Neuronal stem cell (in vitro differentiated cells): Measurements from ENCODE around the gene MRPL36.
A peak's percentile ranks its signal among the peaks of the same experiment; 100 is the strongest.
"Not testable (repeated sequence)": the region's sequence is repeated elsewhere in the genome, so short reads cannot be mapped to it uniquely, and the experiment has no call there.

Experiments
- DNase-seq: peaks from one replicate; pipeline ENCODE4 v3.0.0-alpha.2; 2013; ENCODE audit warnings: low spot score
- H2AFZ ChIP-seq: one replicate; pipeline ENCODE4 v1.6.1; 2013; ENCODE audit warnings: mild to moderate bottlenecking, low read length, inconsistent platforms
- H2AK5ac ChIP-seq: 2 replicates; pipeline ENCODE4 v1.6.1; 2013; ENCODE audit warnings: low read depth, mild to moderate bottlenecking, inconsistent platforms, low read length, moderate library complexity, mixed read lengths
- H2BK120ac ChIP-seq: 2 replicates; pipeline ENCODE4 v1.6.1; 2013; ENCODE audit warnings: low read depth, mild to moderate bottlenecking, inconsistent platforms, low read length, moderate library complexity, mixed read lengths
- H2BK12ac ChIP-seq: one replicate; pipeline ENCODE4 v1.6.1; 2013; ENCODE audit warnings: low read length, inconsistent platforms
- H2BK15ac ChIP-seq: 2 replicates; pipeline ENCODE4 v1.6.1; 2013; ENCODE audit warnings: mild to moderate bottlenecking, low read length, inconsistent platforms, mixed read lengths
- H2BK5ac ChIP-seq: one replicate; pipeline ENCODE4 v1.6.1; 2013; ENCODE audit warnings: inconsistent platforms, mild to moderate bottlenecking, low read length, moderate library complexity
- H3K14ac ChIP-seq: one replicate; pipeline ENCODE4 v1.6.1; 2013; ENCODE audit warnings: low read length, inconsistent platforms
- H3K18ac ChIP-seq: 2 replicates; pipeline ENCODE4 v1.6.1; 2013; ENCODE audit warnings: low read length, inconsistent platforms
- H3K23ac ChIP-seq: 2 replicates; pipeline ENCODE4 v1.6.1; 2013; ENCODE audit warnings: low read depth, mild to moderate bottlenecking, mixed read lengths, low read length, inconsistent platforms; ENCODE audit not compliant: poor library complexity
- H3K27ac ChIP-seq: replicated peaks from 3 replicates; pipeline ENCODE4 v1.5.1; 2013; ENCODE audit warnings: low read length, inconsistent platforms
- H3K27me3 ChIP-seq, 3 experiments: 2 replicates each; pipeline ENCODE4 v1.6.1; 2013; ENCODE audit warnings: low read length in 3 of 3, mild to moderate bottlenecking in 2 of 3, inconsistent platforms in 1 of 3, low read depth in 1 of 3, mixed read lengths in 1 of 3, moderate library complexity in 1 of 3; ENCODE audit not compliant: control insufficient read depth in 3 of 3, insufficient read depth in 3 of 3
- H3K36me3 ChIP-seq, 2 donors: replicated peaks in 1 of 2; 2 replicates each; pipeline ENCODE4 v1.6.1; 2013; ENCODE audit warnings: low read length in 2 of 2; ENCODE audit not compliant: control insufficient read depth in 2 of 2, insufficient read depth in 2 of 2
- H3K4ac ChIP-seq: 2 replicates; pipeline ENCODE4 v1.6.1; 2013; ENCODE audit warnings: inconsistent platforms, mild to moderate bottlenecking, low read length, moderate library complexity
- H3K4me1 ChIP-seq, 2 donors: 1 replicate in 1 of 2; 2 replicates in 1 of 2; pipeline ENCODE4 v1.6.1; 2013; ENCODE audit warnings: low read length in 2 of 2, low read depth in 1 of 2; ENCODE audit not compliant: control insufficient read depth in 2 of 2, insufficient read depth in 1 of 2
- H3K4me2 ChIP-seq: one replicate; pipeline ENCODE4 v1.6.1; 2013; ENCODE audit warnings: mild to moderate bottlenecking, low read length, inconsistent platforms; ENCODE audit not compliant: insufficient read depth, poor library complexity, severe bottlenecking
- H3K4me3 ChIP-seq, 2 donors: 2 replicates each; pipeline ENCODE4 v1.5.1; 2013; ENCODE audit warnings: low read length in 2 of 2, mild to moderate bottlenecking in 2 of 2, inconsistent platforms in 1 of 2, moderate library complexity in 1 of 2
- H3K79me1 ChIP-seq: one replicate; pipeline ENCODE4 v1.6.1; 2013; ENCODE audit warnings: low read depth, mild to moderate bottlenecking, inconsistent platforms, low read length, moderate library complexity
- H3K9ac ChIP-seq: one replicate; pipeline ENCODE4 v1.6.1; 2013; ENCODE audit warnings: mild to moderate bottlenecking, low read depth, low read length, inconsistent platforms; ENCODE audit not compliant: poor library complexity
- H3K9me3 ChIP-seq, 2 donors: replicated peaks in 1 of 2; 2 replicates each; pipeline versions ENCODE3 to v1.6.1; 2013; ENCODE audit warnings: low read length in 2 of 2, mild to moderate bottlenecking in 2 of 2, inconsistent platforms in 1 of 2, low read depth in 1 of 2, mixed read lengths in 1 of 2, moderate library complexity in 1 of 2; ENCODE audit not compliant: control insufficient read depth in 2 of 2, insufficient read depth in 1 of 2
- H4K8ac ChIP-seq: one replicate; pipeline ENCODE4 v1.6.1; 2013; ENCODE audit warnings: low read depth, mild to moderate bottlenecking, inconsistent platforms, low read length, moderate library complexity
- H4K91ac ChIP-seq: one replicate; pipeline ENCODE4 v1.6.1; 2013; ENCODE audit warnings: low read length, low read depth, mild to moderate bottlenecking, inconsistent platforms; ENCODE audit not compliant: poor library complexity
- WGBS, 2 donors: extraction: QIAGEN DNeasy Blood & Tissue Kit; methylation state at CpG; one replicate each; pipeline ENCODE4 v1.1.7; 2013; ENCODE audit warnings: missing lambda C conversion rate in 2 of 2, mixed read lengths in 1 of 2; ENCODE audit not compliant: insufficient read length in 2 of 2, insufficient replicate concordance in 1 of 2; ENCODE audit errors: extremely low coverage in 2 of 2; 5-methylcytosine and 5-hydroxymethylcytosine counted together

Gene MRPL36

GRCh38 chr5:1789834-1790471 lies 9.7 kb downstream of the MRPL36 start:
- H4K91ac ChIP-seq: no peak overlapping the region
- no peak overlapping the region for H2BK15ac ChIP-seq
- no peak overlapping the region for H3K23ac ChIP-seq
- H2BK120ac ChIP-seq: no peak overlapping the region
- H3K9ac ChIP-seq: no peak overlapping the region
- H3K27me3 ChIP-seq: no peaks in the 10 kb centered on the region
- H4K8ac ChIP-seq: no peak overlapping the region
- H2AK5ac ChIP-seq: no peak overlapping the region
- H2BK5ac ChIP-seq: no peak overlapping the region
- no peaks in the 10 kb centered on the region for H3K36me3 ChIP-seq
- no peak overlapping the region for H3K4me2 ChIP-seq
- no peak overlapping the region for H3K4ac ChIP-seq
- H2AFZ ChIP-seq: peak overlapping the region; percentile 86
- H3K18ac ChIP-seq: no peak overlapping the region
- no peaks in the 10 kb centered on the region for H3K9me3 ChIP-seq
- H3K79me1 ChIP-seq: no peaks in the 10 kb centered on the region
- no peak overlapping the region for H3K4me3 ChIP-seq
- H3K4me1 ChIP-seq: peaks cover 2 to 13% of the 10 kb centered on the region in 2 donors
- no peak overlapping the region for H3K14ac ChIP-seq
- no peak overlapping the region for H2BK12ac ChIP-seq
- WGBS, 2 donors: no CpG with 5 or more reads among the region's 10 CpGs
- no peak overlapping the region for H3K27ac ChIP-seq
- DNase-seq: no peak

GRCh38 chr5:1789438-1789833 lies 10.2 kb downstream of the MRPL36 start:
- not testable (repeated sequence) for H3K23ac ChIP-seq, H3K4ac ChIP-seq, H4K8ac ChIP-seq, H4K91ac ChIP-seq, H3K9ac ChIP-seq, H2AK5ac ChIP-seq, H3K4me2 ChIP-seq, H3K27ac ChIP-seq, H3K79me1 ChIP-seq, H3K27me3 ChIP-seq, H3K4me3 ChIP-seq, H2BK120ac ChIP-seq, H2BK15ac ChIP-seq, H2BK12ac ChIP-seq, DNase-seq, H3K36me3 ChIP-seq, H3K9me3 ChIP-seq, H2BK5ac ChIP-seq, H3K14ac ChIP-seq, H3K18ac ChIP-seq
- no CpG with 5 or more reads among the region's 3 CpGs for WGBS, 2 donors
- Histone ChIP-seq H2AFZ (peak overlapping the region; percentile 86), H3K4me1 (peaks cover 2 to 13% of the 10 kb centered on the region in 2 donors)

- no peak overlapping the region for H2BK15ac ChIP-seq
- H2BK12ac ChIP-seq: no peak overlapping the region
- H2BK5ac ChIP-seq: no peak overlapping the region
- peaks cover 2 to 13% of the 10 kb centered on the region in 2 donors for H3K4me1 ChIP-seq
- H3K79me1 ChIP-seq: no peaks in the 10 kb centered on the region
- no CpG with 5 or more reads among the region's 15 CpGs for WGBS, 2 donors
- no peak for DNase-seq
- H3K36me3 ChIP-seq: no peaks in the 10 kb centered on the region
- no peak overlapping the region for H3K23ac ChIP-seq
- peak overlapping the region; percentile 15 for H2AK5ac ChIP-seq
- no peak overlapping the region for H3K9ac ChIP-seq
- H3K18ac ChIP-seq: no peak overlapping the region
- H2AFZ ChIP-seq: peak overlapping the region; percentile 66
- no peak overlapping the region for H3K4ac ChIP-seq
- H3K14ac ChIP-seq: no peak overlapping the region
- no peaks in the 10 kb centered on the region for H3K9me3 ChIP-seq
- H4K8ac ChIP-seq: no peak overlapping the region
- H3K4me3 ChIP-seq: no peak overlapping the region
- no peak overlapping the region for H3K27ac ChIP-seq
- H2BK120ac ChIP-seq: no peak overlapping the region
- no peak overlapping the region for H4K91ac ChIP-seq
- H3K27me3 ChIP-seq: no peaks in the 10 kb centered on the region
- H3K4me2 ChIP-seq: no peak overlapping the region
Observed at GRCh38 chr5:1788828-1789227, 10.8 kb downstream of the MRPL36 start.

GRCh38 chr5:1788200-1788599 lies 11.4 kb downstream of the MRPL36 start:
- Histone ChIP-seq H2AFZ (no peak overlapping the region), H2BK5ac (no peak overlapping the region), H3K9me3 (no peaks in the 10 kb centered on the region), H3K79me1 (no peaks in the 10 kb centered on the region), H4K91ac (no peak overlapping the region), H3K27me3 (no peaks in the 10 kb centered on the region), H3K4me3 (no peak overlapping the region), H2AK5ac (peak overlapping the region; percentile 14), H3K23ac (no peak overlapping the region), H3K9ac (no peak overlapping the region), H3K18ac (no peak overlapping the region), H3K4me1 (peaks cover 2 to 13% of the 10 kb centered on the region in 2 donors), H2BK12ac (no peak overlapping the region), H4K8ac (no peak overlapping the region), H3K36me3 (no peaks in the 10 kb centered on the region), H3K4ac (no peak overlapping the region), H2BK15ac (no peak overlapping the region), H2BK120ac (no peak overlapping the region), H3K4me2 (no peak overlapping the region), H3K14ac (no peak overlapping the region), H3K27ac (no peak overlapping the region)
- no peak for DNase-seq
- no CpG with 5 or more reads among the region's 7 CpGs for WGBS, 2 donors
